SK-N-MC (cell line): ENCODE measurements around the gene ATXN2.

Experiments used
- EZH2 ChIP-seq: fragments of 200-600 bp; sonication (generic); IDR thresholded peaks from one replicate; pipeline ENCODE4 v1.6.1; 2017; ENCODE audit warnings: antibody characterized with exemption
- FOXP2 ChIP-seq: optimal IDR thresholded peaks from 2 replicates; pipeline ENCODE3; 2011; ENCODE audit warnings: mild to moderate bottlenecking, moderate library complexity; ENCODE audit not compliant: insufficient read depth; ENCODE audit errors: extremely low read length, control extremely low read depth
- POLR2AphosphoS5 ChIP-seq: IDR thresholded peaks from 2 replicates; pipeline ENCODE4 v1.6.1; 2012; ENCODE audit warnings: mild to moderate bottlenecking, low read depth, low read length, borderline replicate concordance

GRCh38 chr12:111598637-111599452 is at the start of gene ATXN2:
- TF ChIP-seq FOXP2 (no peak), POLR2AphosphoS5 (no peak), EZH2 (no peak)
